HG03342 (cell line): ENCODE measurements around the gene SLC8A1.

ENCODE experiments used
- ATAC-seq: cut with Tn5 transposase; IDR thresholded peaks from one replicate; pipeline ENCODE4 v1.9.1; 2021; ENCODE audit warnings: mild to moderate bottlenecking, moderate library complexity; ENCODE audit not compliant: unreplicated experiment

The SLC8A1 gene

GRCh38 chr2:40394031-40394430, 57.9 kb downstream of the SLC8A1 start:
- ATAC-seq, result no peak

GRCh38 chr2:40388161-40388560, 63.7 kb downstream of the SLC8A1 start:
- no peak for ATAC-seq

- ATAC-seq, result no peak
These were observed 65.7 kb downstream of the SLC8A1 start for GRCh38 chr2:40386177-40386576.

- ATAC-seq, result no peak
These were observed 67.2 kb downstream of the SLC8A1 start for GRCh38 chr2:40384714-40385113.

- ATAC-seq, result no peak
These were observed 67.7 kb downstream of the SLC8A1 start for GRCh38 chr2:40384233-40384632.

- ATAC-seq, result no peak
These were observed 71.2 kb downstream of the SLC8A1 start for GRCh38 chr2:40380721-40381120.

- no peak for ATAC-seq
These were observed 71.8 kb downstream of the SLC8A1 start for GRCh38 chr2:40380041-40380440.

GRCh38 chr2:40374543-40375240, 77.2 kb downstream of the SLC8A1 start:
- ATAC-seq, result no peak

- no peak for ATAC-seq
These were observed 78.8 kb downstream of the SLC8A1 start for GRCh38 chr2:40373111-40373510.

- no peak for ATAC-seq
These were observed 79.5 kb downstream of the SLC8A1 start for GRCh38 chr2:40372283-40372985.

- ATAC-seq, result no peak
These were observed 80.2 kb downstream of the SLC8A1 start for GRCh38 chr2:40371525-40372282.

GRCh38 chr2:40370007-40370395, 81.9 kb downstream of the SLC8A1 start:
- no peak for ATAC-seq

GRCh38 chr2:40369267-40370006, 82.5 kb downstream of the SLC8A1 start:
- no peak for ATAC-seq

- ATAC-seq, result no peak
These were observed 84.2 kb downstream of the SLC8A1 start for GRCh38 chr2:40367652-40368051.

- no peak for ATAC-seq
These were observed 84.9 kb downstream of the SLC8A1 start for GRCh38 chr2:40367032-40367431.

GRCh38 chr2:40364151-40364874, 87.6 kb downstream of the SLC8A1 start:
- ATAC-seq, result no peak

- ATAC-seq, result no peak
These were observed 88.3 kb downstream of the SLC8A1 start for GRCh38 chr2:40363631-40364030.

- no peak for ATAC-seq
These were observed 88.7 kb downstream of the SLC8A1 start for GRCh38 chr2:40363231-40363630.

- no peak for ATAC-seq
These were observed 90.4 kb downstream of the SLC8A1 start for GRCh38 chr2:40361478-40361877.

- ATAC-seq, result no peak
These were observed 91.2 kb downstream of the SLC8A1 start for GRCh38 chr2:40360652-40361051.

GRCh38 chr2:40359811-40360210, 92.1 kb downstream of the SLC8A1 start:
- no peak for ATAC-seq
